ES-I3 (cell line): ENCODE results near the gene HIF1A.
A peak's percentile ranks its signal among the peaks of the same experiment; 100 is the strongest.
"Not testable (repeated sequence)": the region's sequence is repeated elsewhere in the genome, so short reads cannot be mapped to it uniquely, and the experiment has no call there.

Experiments used
- H3K36me3 ChIP-seq: 2 replicates; pipeline ENCODE4 v1.6.1; 2013; ENCODE audit warnings: mild to moderate bottlenecking, low read length, control low read depth, moderate library complexity; ENCODE audit not compliant: insufficient read depth
- H3K4me1 ChIP-seq: 2 replicates; pipeline ENCODE4 v1.6.1; 2013; ENCODE audit warnings: mild to moderate bottlenecking, control low read depth, low read length; ENCODE audit not compliant: insufficient read depth
- H3K9ac ChIP-seq: 2 replicates; pipeline ENCODE4 v1.6.1; 2013; ENCODE audit warnings: low read depth, mild to moderate bottlenecking, low read length, moderate library complexity
- H3K9me3 ChIP-seq: 2 replicates; pipeline ENCODE4 v1.6.1; 2013; ENCODE audit warnings: mild to moderate bottlenecking, low read length, moderate library complexity; ENCODE audit not compliant: control insufficient read depth, insufficient read depth

Gene HIF1A

GRCh38 chr14:61694830-61695694, at the start of gene HIF1A:
Gene HIF1A (plus strand): TSS chr14:61695513. CDS start chr14:61695805, 292 bp downstream.
- Histone ChIP-seq H3K9me3 (no peaks in the 10 kb centered on the region), H3K9ac (peak within 1 kb of the TSS; percentile 99), H3K36me3 (no peaks in the 10 kb centered on the region), H3K4me1 (peaks cover 17% of the 10 kb centered on the region)

- Histone ChIP-seq H3K9ac (no peak overlapping the region), H3K9me3 (no peaks in the 10 kb centered on the region), H3K36me3 (no peaks in the 10 kb centered on the region), H3K4me1 (no peaks in the 10 kb centered on the region)
Observed at GRCh38 chr14:61646366-61647116, 48.8 kb upstream of the HIF1A start.

- Histone ChIP-seq H3K9me3 (no peaks in the 10 kb centered on the region), H3K4me1 (no peaks in the 10 kb centered on the region), H3K36me3 (no peaks in the 10 kb centered on the region), H3K9ac (no peak overlapping the region)
Observed at GRCh38 chr14:61647704-61648103, 47.6 kb upstream of the HIF1A start.

GRCh38 chr14:61648377-61648776, 46.9 kb upstream of the HIF1A start:
- no peaks in the 10 kb centered on the region for H3K4me1 ChIP-seq
- no peaks in the 10 kb centered on the region for H3K36me3 ChIP-seq
- no peaks in the 10 kb centered on the region for H3K9me3 ChIP-seq
- H3K9ac ChIP-seq: no peak overlapping the region

- Histone ChIP-seq H3K9me3 (no peaks in the 10 kb centered on the region), H3K4me1 (no peaks in the 10 kb centered on the region), H3K36me3 (no peaks in the 10 kb centered on the region), H3K9ac (no peak overlapping the region)
Observed at GRCh38 chr14:61649283-61649682, 46.0 kb upstream of the HIF1A start.

- Histone ChIP-seq H3K4me1 (no peaks in the 10 kb centered on the region), H3K9me3 (no peaks in the 10 kb centered on the region), H3K9ac (no peak overlapping the region), H3K36me3 (no peaks in the 10 kb centered on the region)
Observed at GRCh38 chr14:61651355-61651754, 44.0 kb upstream of the HIF1A start.

GRCh38 chr14:61652526-61653262, 42.6 kb upstream of the HIF1A start:
- no peak overlapping the region for H3K9ac ChIP-seq

DNA sequence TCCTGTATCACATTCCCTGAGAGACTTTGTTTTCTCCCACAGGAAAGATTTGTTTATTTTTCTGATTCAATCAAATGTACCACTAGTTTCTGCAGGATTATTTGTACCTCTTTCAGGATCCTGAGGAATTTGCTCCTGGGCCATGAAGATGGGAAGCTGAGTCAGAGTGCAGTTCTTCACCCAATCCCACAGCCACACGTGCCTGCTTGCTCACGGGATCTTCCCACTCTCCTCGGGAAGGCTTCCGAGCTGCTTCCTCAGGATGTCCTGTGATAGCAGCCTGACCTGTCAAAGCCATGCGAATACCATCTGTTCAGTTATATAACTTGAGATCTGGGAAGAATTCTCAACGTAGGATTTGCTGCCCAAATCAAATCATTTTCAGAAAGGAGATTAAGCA, 41.8 kb upstream of the HIF1A start:
- Histone ChIP-seq H3K9me3 (no peaks in the 10 kb centered on the region), H3K36me3 (no peaks in the 10 kb centered on the region), H3K4me1 (no peaks in the 10 kb centered on the region), H3K9ac (no peak overlapping the region)

More at GRCh38 chr14:61652526-61653262, 42.6 kb upstream of the HIF1A start:
- Histone ChIP-seq H3K36me3 (no peaks in the 10 kb centered on the region), H3K9me3 (no peaks in the 10 kb centered on the region), H3K4me1 (no peaks in the 10 kb centered on the region)

- Histone ChIP-seq H3K9ac (no peak overlapping the region), H3K36me3 (no peaks in the 10 kb centered on the region), H3K4me1 (no peaks in the 10 kb centered on the region), H3K9me3 (no peaks in the 10 kb centered on the region)
Observed at GRCh38 chr14:61654026-61654425, 41.3 kb upstream of the HIF1A start.

GRCh38 chr14:61655777-61656176, 39.5 kb upstream of the HIF1A start:
- Histone ChIP-seq H3K36me3 (no peaks in the 10 kb centered on the region), H3K4me1 (peaks cover 6% of the 10 kb centered on the region; the same call in 1 of the 2 replicates), H3K9me3 (no peaks in the 10 kb centered on the region), H3K9ac (no peak overlapping the region)

GRCh38 chr14:61656341-61656740, 39.0 kb upstream of the HIF1A start:
- no peak overlapping the region for H3K9ac ChIP-seq
- no peaks in the 10 kb centered on the region for H3K9me3 ChIP-seq
- H3K36me3 ChIP-seq: no peaks in the 10 kb centered on the region
- peaks cover 7% of the 10 kb centered on the region; the same call in 1 of the 2 replicates for H3K4me1 ChIP-seq

DNA sequence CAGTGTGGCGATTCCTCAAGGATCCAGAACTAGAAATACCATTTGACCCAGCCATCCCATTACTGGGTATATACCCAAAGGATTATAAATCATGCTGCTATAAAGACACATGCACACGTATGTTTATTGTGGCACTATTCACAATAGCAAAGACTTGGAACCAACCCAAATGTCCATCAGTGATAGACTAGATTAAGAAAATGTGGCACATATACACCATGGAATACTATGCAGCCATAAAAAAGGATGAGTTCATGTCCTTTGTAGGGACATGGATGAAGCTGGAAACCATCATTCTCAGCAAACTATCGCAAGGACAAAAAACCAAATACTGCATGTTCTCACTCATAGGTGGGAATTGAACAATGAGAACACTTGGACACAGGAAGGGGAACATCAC, 37.2 kb upstream of the HIF1A start:
- H3K9ac ChIP-seq, H3K36me3 ChIP-seq, H3K9me3 ChIP-seq, H3K4me1 ChIP-seq: not testable (repeated sequence)

- Histone ChIP-seq H3K36me3 (no peaks in the 10 kb centered on the region), H3K9me3 (peaks cover 7% of the 10 kb centered on the region), H3K9ac (no peak overlapping the region), H3K4me1 (peaks cover 7% of the 10 kb centered on the region; the same call in 1 of the 2 replicates)
Observed at GRCh38 chr14:61659582-61659981, 35.7 kb upstream of the HIF1A start.
